ENCODE results near the gene LYRM9.

The LYRM9 gene

GRCh38 chr17:27872776-27873175 is 20.4 kb downstream of the LYRM9 start:
- H3K9ac ChIP-seq (ENCODE audit: insufficient read length, low read depth) = no peak overlapping the region
- no peak overlapping the region for H3K4me3 ChIP-seq (ENCODE audit: insufficient read length, low read depth)
- H3K36me3 ChIP-seq (ENCODE audit: insufficient read depth, insufficient read length, low read length) = no peaks in the 10 kb centered on the region
- peaks cover 5% of the 10 kb centered on the region; the same call in 1 of the 2 replicates for H3K9me3 ChIP-seq (ENCODE audit: insufficient read depth, low read length)
- no peaks in the 10 kb centered on the region for H3K27me3 ChIP-seq (ENCODE audit: insufficient read depth, insufficient read length)
- no peak for TF ChIP-seq SUZ12 (IDR thresholded peaks at IDR 0.05; ENCODE audit: extremely low read depth, insufficient read depth, insufficient read length)
- no peak for TF ChIP-seq YY1 (IDR thresholded peaks at IDR 0.05; ENCODE audit: insufficient read depth, insufficient read length)
- no peak for TF ChIP-seq ZNF274 (IDR thresholded peaks at IDR 0.05; ENCODE audit: low read depth, low read length)
- H3K4me1 ChIP-seq (ENCODE audit: insufficient read depth, insufficient read length) = no peaks in the 10 kb centered on the region
- no peak for DNase-seq (ENCODE audit: low read depth, low spot score)

GRCh38 chr17:27871407-27871806 is 21.8 kb downstream of the LYRM9 start:
- TF ChIP-seq ZNF274 (IDR thresholded peaks at IDR 0.05; ENCODE audit: low read depth, low read length) (no peak), SUZ12 (IDR thresholded peaks at IDR 0.05; ENCODE audit: extremely low read depth, insufficient read depth, insufficient read length) (no peak), YY1 (IDR thresholded peaks at IDR 0.05; ENCODE audit: insufficient read depth, insufficient read length) (no peak)
- Histone ChIP-seq H3K4me3 (ENCODE audit: insufficient read length, low read depth) (no peak overlapping the region), H3K9ac (ENCODE audit: insufficient read length, low read depth) (no peak overlapping the region), H3K4me1 (ENCODE audit: insufficient read depth, insufficient read length) (no peaks in the 10 kb centered on the region), H3K27me3 (ENCODE audit: insufficient read depth, insufficient read length) (no peaks in the 10 kb centered on the region), H3K9me3 (ENCODE audit: insufficient read depth, low read length) (peaks cover 5% of the 10 kb centered on the region; the same call in 1 of the 2 replicates), H3K36me3 (ENCODE audit: insufficient read depth, insufficient read length, low read length) (no peaks in the 10 kb centered on the region)
- no peak for DNase-seq (ENCODE audit: low read depth, low spot score)

- no peaks in the 10 kb centered on the region for H3K4me1 ChIP-seq (ENCODE audit: insufficient read depth, insufficient read length)
- no peak for TF ChIP-seq SUZ12 (IDR thresholded peaks at IDR 0.05; ENCODE audit: extremely low read depth, insufficient read depth, insufficient read length)
- no peak for TF ChIP-seq YY1 (IDR thresholded peaks at IDR 0.05; ENCODE audit: insufficient read depth, insufficient read length)
- no peak for TF ChIP-seq ZNF274 (IDR thresholded peaks at IDR 0.05; ENCODE audit: low read depth, low read length)
- H3K9ac ChIP-seq (ENCODE audit: insufficient read length, low read depth) = no peak overlapping the region
- no peak overlapping the region for H3K4me3 ChIP-seq (ENCODE audit: insufficient read length, low read depth)
- no peaks in the 10 kb centered on the region for H3K36me3 ChIP-seq (ENCODE audit: insufficient read depth, insufficient read length, low read length)
- H3K27me3 ChIP-seq (ENCODE audit: insufficient read depth, insufficient read length) = no peaks in the 10 kb centered on the region
- peaks cover 5% of the 10 kb centered on the region; the same call in 1 of the 2 replicates for H3K9me3 ChIP-seq (ENCODE audit: insufficient read depth, low read length)
- no peak for DNase-seq (ENCODE audit: low read depth, low spot score)
Observed at GRCh38 chr17:27870345-27870744, 22.8 kb downstream of the LYRM9 start.

GRCh38 chr17:27868565-27868964 is 24.6 kb downstream of the LYRM9 start:
- Histone ChIP-seq H3K36me3 (ENCODE audit: insufficient read depth, insufficient read length, low read length) (no peaks in the 10 kb centered on the region), H3K9me3 (ENCODE audit: insufficient read depth, low read length) (peaks cover 3% of the 10 kb centered on the region; the same call in 1 of the 2 replicates), H3K4me3 (ENCODE audit: insufficient read length, low read depth) (no peak overlapping the region), H3K4me1 (ENCODE audit: insufficient read depth, insufficient read length) (no peaks in the 10 kb centered on the region), H3K27me3 (ENCODE audit: insufficient read depth, insufficient read length) (no peaks in the 10 kb centered on the region), H3K9ac (ENCODE audit: insufficient read length, low read depth) (no peak overlapping the region)
- DNase-seq (ENCODE audit: low read depth, low spot score) = no peak
- TF ChIP-seq SUZ12 (IDR thresholded peaks at IDR 0.05; ENCODE audit: extremely low read depth, insufficient read depth, insufficient read length) (no peak), YY1 (IDR thresholded peaks at IDR 0.05; ENCODE audit: insufficient read depth, insufficient read length) (no peak), ZNF274 (IDR thresholded peaks at IDR 0.05; ENCODE audit: low read depth, low read length) (no peak)

GRCh38 chr17:27862840-27863239 is 30.3 kb downstream of the LYRM9 start:
- Histone ChIP-seq H3K27me3 (ENCODE audit: insufficient read depth, insufficient read length) (no peaks in the 10 kb centered on the region), H3K4me1 (ENCODE audit: insufficient read depth, insufficient read length) (no peaks in the 10 kb centered on the region), H3K4me3 (ENCODE audit: insufficient read length, low read depth) (no peak overlapping the region), H3K9me3 (ENCODE audit: insufficient read depth, low read length) (no peaks in the 10 kb centered on the region), H3K36me3 (ENCODE audit: insufficient read depth, insufficient read length, low read length) (no peaks in the 10 kb centered on the region), H3K9ac (ENCODE audit: insufficient read length, low read depth) (no peak overlapping the region)
- TF ChIP-seq YY1 (IDR thresholded peaks at IDR 0.05; ENCODE audit: insufficient read depth, insufficient read length) = no peak
- no peak for TF ChIP-seq SUZ12 (IDR thresholded peaks at IDR 0.05; ENCODE audit: extremely low read depth, insufficient read depth, insufficient read length)
- TF ChIP-seq ZNF274 (IDR thresholded peaks at IDR 0.05; ENCODE audit: low read depth, low read length) = no peak
- no peak for DNase-seq (ENCODE audit: low read depth, low spot score)

GRCh38 chr17:27862004-27862403 is 31.2 kb downstream of the LYRM9 start:
- H3K36me3 ChIP-seq (ENCODE audit: insufficient read depth, insufficient read length, low read length) = no peaks in the 10 kb centered on the region
- no peak for DNase-seq (ENCODE audit: low read depth, low spot score)
- no peak overlapping the region for H3K4me3 ChIP-seq (ENCODE audit: insufficient read length, low read depth)
- no peak for TF ChIP-seq YY1 (IDR thresholded peaks at IDR 0.05; ENCODE audit: insufficient read depth, insufficient read length)
- TF ChIP-seq SUZ12 (IDR thresholded peaks at IDR 0.05; ENCODE audit: extremely low read depth, insufficient read depth, insufficient read length) = no peak
- no peak for TF ChIP-seq ZNF274 (IDR thresholded peaks at IDR 0.05; ENCODE audit: low read depth, low read length)
- H3K9ac ChIP-seq (ENCODE audit: insufficient read length, low read depth) = no peak overlapping the region
- H3K9me3 ChIP-seq (ENCODE audit: insufficient read depth, low read length) = no peaks in the 10 kb centered on the region
- H3K4me1 ChIP-seq (ENCODE audit: insufficient read depth, insufficient read length) = no peaks in the 10 kb centered on the region
- H3K27me3 ChIP-seq (ENCODE audit: insufficient read depth, insufficient read length) = no peaks in the 10 kb centered on the region

GRCh38 chr17:27860971-27861664 is 32.0 kb downstream of the LYRM9 start:
- Histone ChIP-seq H3K9ac (ENCODE audit: insufficient read length, low read depth) (no peak overlapping the region), H3K27me3 (ENCODE audit: insufficient read depth, insufficient read length) (no peaks in the 10 kb centered on the region), H3K4me3 (ENCODE audit: insufficient read length, low read depth) (no peak overlapping the region), H3K36me3 (ENCODE audit: insufficient read depth, insufficient read length, low read length) (no peaks in the 10 kb centered on the region), H3K9me3 (ENCODE audit: insufficient read depth, low read length) (no peaks in the 10 kb centered on the region), H3K4me1 (ENCODE audit: insufficient read depth, insufficient read length) (no peaks in the 10 kb centered on the region)
- no peak for DNase-seq (ENCODE audit: low read depth, low spot score)
- no peak for TF ChIP-seq ZNF274 (IDR thresholded peaks at IDR 0.05; ENCODE audit: low read depth, low read length)
- TF ChIP-seq YY1 (IDR thresholded peaks at IDR 0.05; ENCODE audit: insufficient read depth, insufficient read length) = no peak
- TF ChIP-seq SUZ12 (IDR thresholded peaks at IDR 0.05; ENCODE audit: extremely low read depth, insufficient read depth, insufficient read length) = no peak
